SK-N-SH (cell line): ENCODE measurements around the gene GRM8. TPM values are rescaled to one million over a fixed set of nuclear protein-coding genes. Genes with fewer than 3 reads are reported as not detected.
A peak's percentile ranks its signal among the peaks of the same experiment; 100 is the strongest.

Experiments used
- CTCF ChIA-PET: fragments of 300-600, 350-600 bp; formaldehyde crosslinking; extraction: SDS; loops from one replicate; lab custom pipeline; 2021; lab: Yijun Ruan, JAX
- POLR2A ChIA-PET: fragments of 350-600 bp; sonication (Branson Sonifier 250); formaldehyde crosslinking; extraction: SDS; loops from one replicate; lab custom pipeline; 2020; ENCODE audit warnings: antibody characterized with exemption, inconsistent platforms; lab: Yijun Ruan, JAX
- DNase-seq: peaks from one replicate; pipeline ENCODE4 v3.0.0; 2012
- H2AFZ ChIP-seq: fragments of 200-600 bp; sonication (generic); 2 replicates; pipeline ENCODE4 v1.8.1; 2016; ENCODE audit warnings: antibody characterized with exemption, mild to moderate bottlenecking, low read depth
- H3F3A ChIP-seq: fragments of 200-600 bp; sonication (generic); replicated peaks from 2 replicates; pipeline ENCODE3; 2016; ENCODE audit warnings: antibody characterized with exemption, mild to moderate bottlenecking; ENCODE audit not compliant: insufficient read depth
- H3K27ac ChIP-seq, 2 experiments: fragments of 200-500 bp in 1 of 2; fragments of 200-600 bp in 1 of 2; sonication (Bioruptor generic) in 1 of 2; sonication (generic), shearing (Covaris generic) in 1 of 2; 2 replicates each; pipeline versions ENCODE4 v1.5.1 to v1.6.1; 2014 to 2016; ENCODE audit warnings: low read depth in 2 of 2, inconsistent platforms in 1 of 2, low read length in 1 of 2, mild to moderate bottlenecking in 1 of 2, mixed read lengths in 1 of 2
- H3K27me3 ChIP-seq: fragments of 200-600 bp; sonication (generic), shearing (Covaris generic); 2 replicates; pipeline ENCODE4 v1.6.1; 2016; ENCODE audit warnings: mixed run types; ENCODE audit not compliant: insufficient read depth
- H3K36me3 ChIP-seq, 2 experiments: fragments of 200-500 bp in 1 of 2; fragments of 200-600 bp in 1 of 2; sonication (Bioruptor generic) in 1 of 2; sonication (generic) in 1 of 2; replicated peaks in 1 of 2; 2 replicates each; pipeline versions ENCODE3 to v1.5.1; 2014 to 2016; ENCODE audit warnings: low read length in 1 of 2, mild to moderate bottlenecking in 1 of 2; ENCODE audit not compliant: insufficient read depth in 2 of 2, control insufficient read depth in 1 of 2
- H3K4me1 ChIP-seq, 2 experiments: fragments of 200-500 bp in 1 of 2; fragments of 200-600 bp in 1 of 2; sonication (Bioruptor generic) in 1 of 2; sonication (generic), shearing (Covaris generic) in 1 of 2; 2 replicates each; pipeline versions ENCODE4 v1.5.1 to v1.6.1; 2014 to 2016; ENCODE audit warnings: low read depth in 1 of 2, low read length in 1 of 2, mixed run types in 1 of 2; ENCODE audit not compliant: insufficient read depth in 2 of 2, control insufficient read depth in 1 of 2
- H3K4me2 ChIP-seq: fragments of 200-600 bp; sonication (generic), shearing (Covaris generic); 2 replicates; pipeline ENCODE4 v1.6.1; 2017; ENCODE audit warnings: mixed run types
- H3K4me3 ChIP-seq, 2 experiments: fragments of 200-500 bp in 1 of 2; fragments of 200-600 bp in 1 of 2; sonication (Bioruptor generic) in 1 of 2; sonication (generic), shearing (Covaris generic) in 1 of 2; 2 replicates each; pipeline versions ENCODE4 v1.5.1 to v1.8.1; 2014 to 2016; ENCODE audit warnings: low read depth in 2 of 2, inconsistent platforms in 1 of 2, low read length in 1 of 2, mild to moderate bottlenecking in 1 of 2, mixed read lengths in 1 of 2, moderate library complexity in 1 of 2
- H3K79me2 ChIP-seq: fragments of 200-600 bp; sonication (generic); 2 replicates; pipeline ENCODE4 v1.8.1; 2017; ENCODE audit warnings: mild to moderate bottlenecking; ENCODE audit not compliant: insufficient read depth
- H3K9ac ChIP-seq: fragments of 200-600 bp; sonication (generic); 2 replicates; pipeline ENCODE4 v1.6.1; 2017; ENCODE audit warnings: mixed run types
- H3K9me2 ChIP-seq: fragments of 200-600 bp; sonication (generic); 2 replicates; pipeline ENCODE4 v1.6.1; 2017; ENCODE audit warnings: mixed run types
- H3K9me3 ChIP-seq: fragments of 200-600 bp; sonication (generic); 2 replicates; pipeline ENCODE4 v1.6.1; 2017; ENCODE audit warnings: mixed run types, mild to moderate bottlenecking, moderate library complexity
- H4K20me1 ChIP-seq: fragments of 200-600 bp; sonication (generic); 2 replicates; pipeline ENCODE4 v1.6.1; 2017; ENCODE audit warnings: mild to moderate bottlenecking, mixed run types; ENCODE audit not compliant: insufficient read depth
- CHD2 ChIP-seq: fragments of 150-350 bp; IDR thresholded peaks from 2 replicates; pipeline ENCODE4 v1.6.1; 2018; ENCODE audit warnings: low read length; ENCODE audit not compliant: partially characterized antibody
- FOXM1 ChIP-seq: IDR thresholded peaks from 2 replicates; pipeline ENCODE4 v1.4.0; 2012; ENCODE audit warnings: low read depth, mild to moderate bottlenecking
- GATA2 ChIP-seq: sonication (generic); formaldehyde crosslinking; IDR thresholded peaks from 2 replicates; pipeline ENCODE4 v1.5.0; 2020; ENCODE audit warnings: mild to moderate bottlenecking, missing genetic modification reagents
- IRF3 ChIP-seq: fragments of 150-350 bp; IDR thresholded peaks from 2 replicates; pipeline ENCODE4 v1.6.1; 2016; ENCODE audit warnings: mild to moderate bottlenecking, low read depth, low read length
- JUND ChIP-seq: IDR thresholded peaks from 2 replicates; pipeline ENCODE4 v1.4.0; 2012
- MAX ChIP-seq: IDR thresholded peaks from 2 replicates; pipeline ENCODE4 v1.4.0; 2012; ENCODE audit warnings: low read depth
- MXI1 ChIP-seq: IDR thresholded peaks from 2 replicates; pipeline ENCODE4 v1.6.1; 2012; ENCODE audit warnings: mild to moderate bottlenecking, low read depth, low read length, improper control_type of control experiment
- NFIC ChIP-seq: IDR thresholded peaks from 2 replicates; pipeline ENCODE4 v1.4.0; 2012; ENCODE audit warnings: borderline replicate concordance
- NRF1 ChIP-seq: IDR thresholded peaks from 2 replicates; pipeline ENCODE4 v1.6.1; 2012; ENCODE audit warnings: low read depth, mild to moderate bottlenecking, low read length
- RAD21 ChIP-seq: IDR thresholded peaks from 2 replicates; pipeline ENCODE4 v1.6.1; 2012; ENCODE audit warnings: mild to moderate bottlenecking, low read length
- SIN3A ChIP-seq: IDR thresholded peaks from 2 replicates; pipeline ENCODE4 v1.6.1; 2012; ENCODE audit warnings: low read depth, mild to moderate bottlenecking, low read length, moderate library complexity, borderline replicate concordance
- SMC3 ChIP-seq: IDR thresholded peaks from 2 replicates; pipeline ENCODE4 v1.6.1; 2012; ENCODE audit warnings: low read depth, low read length, improper control_type of control experiment
- YY1 ChIP-seq: IDR thresholded peaks from 2 replicates; pipeline ENCODE4 v1.4.0; 2012; ENCODE audit warnings: low read depth, mild to moderate bottlenecking
- WGBS: methylation state at CpG from one replicate; pipeline ENCODE4 v1.1.6; 2017; ENCODE audit warnings: low lambda C conversion rate; 5-methylcytosine and 5-hydroxymethylcytosine counted together
- polyA plus RNA-seq, 3 experiments: library from polyadenylated mRNA; depleted of rRNA; stranded (reverse); fragments of >200 nt; gene quantifications; 2 replicates each; pipeline ENCODE4 v1.2.3, GENCODE V29; 2012
- TF ChIP-seq, protein P1 (sequence below): IDR thresholded peaks from 2 replicates; pipeline ENCODE4 v1.6.1; 2012; ENCODE audit warnings: mild to moderate bottlenecking, low read depth, low read length, moderate library complexity
- TF ChIP-seq, protein P2 (sequence below): fragments of 200-600 bp; sonication (generic); IDR thresholded peaks from 2 replicates; pipeline ENCODE4 v1.6.1; 2017; ENCODE audit warnings: antibody characterized with exemption, mild to moderate bottlenecking, moderate library complexity

The GRM8 gene
- polyA plus RNA-seq, 1 of the 3 experiments (the other 2 are of a cell fraction) = 0.10 TPM

GRCh38 chr7:127253281-127254162 is 781 bp upstream of the GRM8 start:
- Histone ChIP-seq H3K4me2 (peak overlapping the region; percentile 86), H2AFZ (peak overlapping the region; percentile 96), H3K79me2 (no peaks in the 10 kb centered on the region), H3K27me3 (peaks cover 57% of the 10 kb centered on the region), H3K9ac (peak overlapping the region; percentile 23; the same call in 1 of the 2 replicates), H3K4me3 (peak overlapping the region; percentile 69 to 77), H3K9me3 (no peaks in the 10 kb centered on the region), H3K4me1 (peaks cover 0 to 24% of the 10 kb centered on the region in 2 experiments; a peak in 1 of 4 replicates), H4K20me1 (no peaks in the 10 kb centered on the region), H3K27ac (no peak overlapping the region), H3K9me2 (no peaks in the 10 kb centered on the region), H3F3A (no peaks in the 10 kb centered on the region), H3K36me3 (no peaks in the 10 kb centered on the region)
- peak; percentile 93 for DNase-seq
- CTCF ChIA-PET = interaction anchor here (0.6 to 5.3 kb wide), 64 partner anchors 8 to 1595 kb away, joined by 3 to 58 read pairs (median 4); partner anchors contain the start of genes FSCN3, PAX4 and ZNF800
- under 1% methylated on average over 53 of the region's 84 CpGs for WGBS
- POLR2A ChIA-PET = no interaction called here
- TF ChIP-seq JUND = no peak
- TF ChIP-seq SMC3 = peak; percentile 53
- TF ChIP-seq RAD21 = peak; percentile 84
- TF ChIP-seq, protein P1, sequence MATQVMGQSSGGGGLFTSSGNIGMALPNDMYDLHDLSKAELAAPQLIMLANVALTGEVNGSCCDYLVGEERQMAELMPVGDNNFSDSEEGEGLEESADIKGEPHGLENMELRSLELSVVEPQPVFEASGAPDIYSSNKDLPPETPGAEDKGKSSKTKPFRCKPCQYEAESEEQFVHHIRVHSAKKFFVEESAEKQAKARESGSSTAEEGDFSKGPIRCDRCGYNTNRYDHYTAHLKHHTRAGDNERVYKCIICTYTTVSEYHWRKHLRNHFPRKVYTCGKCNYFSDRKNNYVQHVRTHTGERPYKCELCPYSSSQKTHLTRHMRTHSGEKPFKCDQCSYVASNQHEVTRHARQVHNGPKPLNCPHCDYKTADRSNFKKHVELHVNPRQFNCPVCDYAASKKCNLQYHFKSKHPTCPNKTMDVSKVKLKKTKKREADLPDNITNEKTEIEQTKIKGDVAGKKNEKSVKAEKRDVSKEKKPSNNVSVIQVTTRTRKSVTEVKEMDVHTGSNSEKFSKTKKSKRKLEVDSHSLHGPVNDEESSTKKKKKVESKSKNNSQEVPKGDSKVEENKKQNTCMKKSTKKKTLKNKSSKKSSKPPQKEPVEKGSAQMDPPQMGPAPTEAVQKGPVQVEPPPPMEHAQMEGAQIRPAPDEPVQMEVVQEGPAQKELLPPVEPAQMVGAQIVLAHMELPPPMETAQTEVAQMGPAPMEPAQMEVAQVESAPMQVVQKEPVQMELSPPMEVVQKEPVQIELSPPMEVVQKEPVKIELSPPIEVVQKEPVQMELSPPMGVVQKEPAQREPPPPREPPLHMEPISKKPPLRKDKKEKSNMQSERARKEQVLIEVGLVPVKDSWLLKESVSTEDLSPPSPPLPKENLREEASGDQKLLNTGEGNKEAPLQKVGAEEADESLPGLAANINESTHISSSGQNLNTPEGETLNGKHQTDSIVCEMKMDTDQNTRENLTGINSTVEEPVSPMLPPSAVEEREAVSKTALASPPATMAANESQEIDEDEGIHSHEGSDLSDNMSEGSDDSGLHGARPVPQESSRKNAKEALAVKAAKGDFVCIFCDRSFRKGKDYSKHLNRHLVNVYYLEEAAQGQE = 0 out of 2 replicates have a peak, but pooled peaks have one; percentile 31
- TF ChIP-seq NRF1 = 0 out of 2 replicates have a peak, but pooled peaks have one; percentile 13
- TF ChIP-seq, protein P2, sequence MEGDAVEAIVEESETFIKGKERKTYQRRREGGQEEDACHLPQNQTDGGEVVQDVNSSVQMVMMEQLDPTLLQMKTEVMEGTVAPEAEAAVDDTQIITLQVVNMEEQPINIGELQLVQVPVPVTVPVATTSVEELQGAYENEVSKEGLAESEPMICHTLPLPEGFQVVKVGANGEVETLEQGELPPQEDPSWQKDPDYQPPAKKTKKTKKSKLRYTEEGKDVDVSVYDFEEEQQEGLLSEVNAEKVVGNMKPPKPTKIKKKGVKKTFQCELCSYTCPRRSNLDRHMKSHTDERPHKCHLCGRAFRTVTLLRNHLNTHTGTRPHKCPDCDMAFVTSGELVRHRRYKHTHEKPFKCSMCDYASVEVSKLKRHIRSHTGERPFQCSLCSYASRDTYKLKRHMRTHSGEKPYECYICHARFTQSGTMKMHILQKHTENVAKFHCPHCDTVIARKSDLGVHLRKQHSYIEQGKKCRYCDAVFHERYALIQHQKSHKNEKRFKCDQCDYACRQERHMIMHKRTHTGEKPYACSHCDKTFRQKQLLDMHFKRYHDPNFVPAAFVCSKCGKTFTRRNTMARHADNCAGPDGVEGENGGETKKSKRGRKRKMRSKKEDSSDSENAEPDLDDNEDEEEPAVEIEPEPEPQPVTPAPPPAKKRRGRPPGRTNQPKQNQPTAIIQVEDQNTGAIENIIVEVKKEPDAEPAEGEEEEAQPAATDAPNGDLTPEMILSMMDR = peak; percentile 91
- no peak for TF ChIP-seq IRF3
- no peak for TF ChIP-seq CHD2
- no peak for TF ChIP-seq NFIC
- no peak for TF ChIP-seq GATA2 (CRISPR knock-in tag)
- peak; percentile 82 for TF ChIP-seq YY1
- 0 out of 2 replicates have a peak, but pooled peaks have one; percentile 7 for TF ChIP-seq SIN3A
- TF ChIP-seq FOXM1 = 0 out of 2 replicates have a peak, but pooled peaks have one; percentile 22
- TF ChIP-seq MXI1 = 0 out of 2 replicates have a peak, but pooled peaks have one; percentile 7
- TF ChIP-seq MAX = peak; percentile 53; the same call in 1 of the 2 replicates
